B cell (primary cell): Measurements from ENCODE around the gene MAP3K14. TPM values are rescaled to one million over a fixed set of nuclear protein-coding genes. Genes with fewer than 3 reads are reported as not detected.
A peak's percentile ranks its signal among the peaks of the same experiment; 100 is the strongest.

Experiments used
- ATAC-seq: fragments of 200-7000 bp; cut with Tn5 transposase; one replicate; pipeline ENCODE4 v1.10.0; 2021; ENCODE audit warnings: low read depth, mild to moderate bottlenecking, moderate number of reproducible peaks, moderate library complexity
- CTCF ChIA-PET: fragments of 350-600 bp; sonication (Branson Sonifier 250); formaldehyde crosslinking; loops from one replicate; lab custom pipeline; 2021; ENCODE audit warnings: antibody characterized with exemption, inconsistent platforms; lab: Charles Lee
- POLR2A ChIA-PET: fragments of 350-600 bp; sonication (Branson Sonifier 250); formaldehyde crosslinking; loops from one replicate; lab custom pipeline; 2021; ENCODE audit warnings: antibody characterized with exemption; lab: Charles Lee
- DNase-seq: peaks from one replicate; pipeline ENCODE4 v3.0.0; 2013
- H2AFZ ChIP-seq: 2 replicates; pipeline ENCODE4 v1.6.1; 2012; ENCODE audit warnings: mild to moderate bottlenecking, low read depth, low read length; ENCODE audit not compliant: insufficient read depth, poor library complexity, severe bottlenecking
- H3K27ac ChIP-seq, 2 donors: 1 replicate in 1 of 2; 2 replicates in 1 of 2; pipeline ENCODE4 v1.5.1; 2012 to 2013; ENCODE audit warnings: low read length in 2 of 2, mild to moderate bottlenecking in 2 of 2, moderate library complexity in 1 of 2
- H3K27me3 ChIP-seq, 4 experiments: fragments of 200-600 bp in 1 of 4; sonication (generic) in 1 of 4; replicated peaks in 1 of 4; 1 replicate in 2 of 4; 2 replicates in 2 of 4; pipeline versions ENCODE4 v1.6.1 to v1.7.0; 2013 to 2016; ENCODE audit warnings: low read length in 3 of 4, mild to moderate bottlenecking in 2 of 4, mixed read lengths in 1 of 4, moderate library complexity in 1 of 4; ENCODE audit not compliant: insufficient read depth in 4 of 4, control insufficient read depth in 3 of 4; ENCODE audit errors: control extremely low read depth in 1 of 4
- H3K36me3 ChIP-seq, 2 experiments: replicated peaks in 1 of 2; 1 replicate in 1 of 2; 2 replicates in 1 of 2; pipeline versions ENCODE4 v1.6.1 to v1.7.1; 2013; ENCODE audit warnings: low read length in 1 of 2; ENCODE audit not compliant: insufficient read depth in 2 of 2, control insufficient read depth in 1 of 2; ENCODE audit errors: control extremely low read depth in 1 of 2, extremely low read depth in 1 of 2
- H3K4me1 ChIP-seq, 2 donors: fragments of 200-600 bp in 1 of 2; sonication (generic) in 1 of 2; 1 replicate in 1 of 2; 2 replicates in 1 of 2; pipeline versions ENCODE4 v1.5.1 to v1.6.1; 2013 to 2017; ENCODE audit warnings: low read length in 2 of 2; ENCODE audit not compliant: control insufficient read depth in 2 of 2, insufficient read depth in 2 of 2
- H3K4me2 ChIP-seq: replicated peaks from 2 replicates; pipeline ENCODE3; 2012; ENCODE audit warnings: mild to moderate bottlenecking, low read depth, low read length; ENCODE audit not compliant: poor library complexity, severe bottlenecking
- H3K4me3 ChIP-seq, 5 experiments: fragments of 200-600 bp in 1 of 5; sonication (generic) in 1 of 5; 1 replicate in 3 of 5; 2 replicates in 2 of 5; pipeline versions ENCODE4 v1.5.1 to v1.7.0; 2011 to 2016; ENCODE audit warnings: low read length in 4 of 5, mild to moderate bottlenecking in 4 of 5, low read depth in 2 of 5, control low read depth in 1 of 5, moderate library complexity in 1 of 5; ENCODE audit not compliant: insufficient read depth in 1 of 5; ENCODE audit errors: control extremely low read depth in 1 of 5, extremely low read depth in 1 of 5
- H3K79me2 ChIP-seq: fragments of 200-600 bp; sonication (generic); one replicate; pipeline ENCODE4 v1.6.0; 2016; ENCODE audit warnings: low read length; ENCODE audit not compliant: control insufficient read depth, insufficient read depth
- H3K9ac ChIP-seq: fragments of 200-600 bp; sonication (generic); 2 replicates; pipeline ENCODE4 v1.6.1; 2017; ENCODE audit warnings: mild to moderate bottlenecking, low read length, moderate library complexity
- H3K9me3 ChIP-seq, 3 donors: one replicate each; pipeline versions ENCODE4 v1.6.1 to v1.7.1; 2013; ENCODE audit warnings: low read length in 2 of 3; ENCODE audit not compliant: control insufficient read depth in 2 of 3, insufficient read depth in 1 of 3; ENCODE audit errors: control extremely low read depth in 1 of 3
- H4K20me1 ChIP-seq: 2 replicates; pipeline ENCODE4 v1.6.0; 2012; ENCODE audit warnings: mild to moderate bottlenecking, low read length; ENCODE audit not compliant: insufficient read depth, control insufficient read depth, poor library complexity, severe bottlenecking
- H3K27ac Mint-ChIP-seq: one replicate; pipeline ENCODE4 v1.8.0; 2021; ENCODE audit warnings: mixed read lengths
- H3K27me3 Mint-ChIP-seq: one replicate; pipeline ENCODE4 v1.8.0; 2021; ENCODE audit warnings: mixed read lengths
- H3K4me1 Mint-ChIP-seq: one replicate; pipeline ENCODE4 v1.8.0; 2021; ENCODE audit warnings: mixed read lengths
- H3K4me3 Mint-ChIP-seq: one replicate; pipeline ENCODE4 v1.8.0; 2021; ENCODE audit warnings: mixed read lengths
- H3K9me3 Mint-ChIP-seq: one replicate; pipeline ENCODE4 v1.8.0; 2022; ENCODE audit warnings: mixed read lengths; ENCODE audit not compliant: insufficient read depth
- CTCF ChIP-seq: fragments of 200-600 bp; IDR thresholded peaks from one replicate; pipeline ENCODE4 v1.8.0; 2022; ENCODE audit warnings: antibody characterized with exemption, mild to moderate bottlenecking
- EZH2 ChIP-seq: IDR thresholded peaks from 2 replicates; pipeline ENCODE4 v1.6.1; 2012; ENCODE audit warnings: borderline replicate concordance, low read depth, mild to moderate bottlenecking, moderate library complexity, low read length; ENCODE audit not compliant: insufficient read depth, poor library complexity, severe bottlenecking
- WGBS: methylation state at CpG from one replicate; pipeline ENCODE4 v1.1.5; 2013; ENCODE audit warnings: missing lambda C conversion rate; ENCODE audit not compliant: insufficient coverage; 5-methylcytosine and 5-hydroxymethylcytosine counted together
- intact Hi-C: fragments of 100-400 bp; cut with micrococcal nuclease; formaldehyde crosslinking; loops from one replicate; pipeline ENCODE4 v1.10.0; 2022
- polyA plus RNA-seq: library from polyadenylated mRNA; depleted of rRNA; stranded (reverse); fragments of >200 nt; gene quantifications from 2 replicates; pipeline ENCODE4 v1.2.3, GENCODE V29; 2012
- total RNA-seq, 2 donors: library from RNA; stranded (reverse); fragments of 120-200 nt in 1 of 2; gene quantifications; 1 replicate in 1 of 2; 2 replicates in 1 of 2; pipeline versions ENCODE4 v1.2.3 to v1.2.4, GENCODE V29; 2013 to 2022

Gene MAP3K14
- total and polyA plus RNA-seq, 2 donors (not counting 1 experiment from before 2014, with no cell fraction given), result 66.1 to 84.1 TPM

GRCh38 chr17:45282683-45283644 is 33.9 kb downstream of the MAP3K14 start:
- WGBS, result 84% methylated on average over 15 of the region's 21 CpGs
- Histone ChIP-seq H3K9ac (no peak overlapping the region), H3K4me3 (no peak overlapping the region), H3K9me3 (no peaks in the 10 kb centered on the region), H3K79me2 (peaks cover 38% of the 10 kb centered on the region), H3K4me2 (no peak overlapping the region), H3K4me1 (peaks cover 0 to 8% of the 10 kb centered on the region in 2 donors), H3K27me3 (no peaks in the 10 kb centered on the region), H4K20me1 (peaks cover 9% of the 10 kb centered on the region), H2AFZ (no peak overlapping the region), H3K27ac (no peak overlapping the region), H3K36me3 (peaks cover 4 to 73% of the 10 kb centered on the region in 2 experiments)
- no peak overlapping the region for H3K4me3 Mint-ChIP-seq
- peak overlapping the region; percentile 63 for H3K27ac Mint-ChIP-seq
- DNase-seq (no peak), ATAC-seq (no peak)
- H3K9me3 Mint-ChIP-seq, result no peaks in the 10 kb centered on the region
- CTCF ChIA-PET, result interaction anchor here (0.6 to 17.0 kb wide), 13 partner anchors 8 to 128 kb away, joined by 3 to 520 read pairs (median 7); partner anchors contain the start of gene MAP3K14
- H3K27me3 Mint-ChIP-seq, result no peaks in the 10 kb centered on the region
- TF ChIP-seq EZH2 (no peak), CTCF (no peak)
- intact Hi-C loops, result no loop called here
- POLR2A ChIA-PET, result interaction anchor here (0.7 to 1.8 kb wide), 4 partner anchors 13 to 106 kb away, joined by 4 to 6 read pairs (median 4); partner anchors contain the start of gene MAP3K14
- peaks cover 4% of the 10 kb centered on the region for H3K4me1 Mint-ChIP-seq
